ENCODE data around the gene ABCB11. TPM values are rescaled to one million over a fixed set of nuclear protein-coding genes. Genes with fewer than 3 reads are reported as not detected.
"Not testable (repeated sequence)": the region's sequence is repeated elsewhere in the genome, so short reads cannot be mapped to it uniquely, and the experiment has no call there.

Gene ABCB11
- total RNA-seq, 2 experiments from 2014 or later, result not detected

DNA sequence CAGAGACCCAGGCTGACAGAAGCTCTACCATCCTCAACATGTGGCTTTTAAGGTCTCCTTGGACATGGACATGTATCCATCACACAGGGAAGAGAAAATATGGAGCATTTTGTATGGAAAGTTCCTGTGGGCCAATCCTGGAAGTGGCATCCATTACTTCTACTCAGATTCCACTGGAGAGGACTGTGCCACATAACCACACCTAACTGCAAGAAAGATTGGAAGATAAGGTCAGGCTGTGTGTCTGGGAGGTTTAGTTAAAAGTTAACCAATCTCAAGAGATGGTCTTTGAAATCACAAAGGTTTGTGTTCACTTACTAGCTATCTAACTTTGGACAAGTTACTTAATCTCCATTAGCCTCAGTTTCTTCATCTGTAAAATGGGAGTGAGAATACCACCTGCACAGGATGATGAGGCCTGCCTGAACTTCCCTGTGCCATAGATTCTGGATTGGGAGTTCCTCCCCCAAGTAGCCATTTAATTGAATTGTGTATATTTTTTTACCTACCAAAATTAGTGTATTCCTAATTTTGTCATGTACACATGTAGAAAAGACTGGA is 3.9 kb upstream of the ABCB11 start:
- ChIA-PET CTCF (no interaction called here), POLR2A (no interaction called here)
- no peak for DNase-seq
- Mint-ChIP-seq H3K27me3 (no peaks in the 10 kb centered on the region), H3K4me1 (peaks cover 5% of the 10 kb centered on the region), H3K36me3 (ENCODE audit: low read depth) (no peaks in the 10 kb centered on the region), H3K4me3 (no peak overlapping the region), H3K27ac (no peak overlapping the region), H3K9me3 (no peaks in the 10 kb centered on the region)

DNA sequence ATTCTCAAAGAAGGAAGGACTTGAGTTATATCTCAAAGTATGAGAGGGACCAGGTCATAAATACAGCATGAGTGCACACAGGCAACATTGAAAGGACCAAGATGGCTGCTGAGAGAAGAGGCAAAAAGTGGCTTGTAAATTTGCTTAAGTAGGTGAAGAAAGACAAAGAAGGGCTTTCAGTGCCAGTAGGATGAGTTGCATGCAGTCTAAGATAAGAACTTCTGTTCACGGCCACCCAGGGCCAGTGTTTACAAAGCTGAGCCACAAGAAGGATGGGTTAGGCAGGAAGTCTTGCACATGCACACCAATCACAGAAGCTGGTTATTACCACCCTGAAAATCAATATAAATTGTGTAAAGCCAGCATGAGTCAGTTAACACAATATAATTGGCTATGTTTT is 3.1 kb upstream of the ABCB11 start:
- POLR2A ChIA-PET, result no interaction called here
- Mint-ChIP-seq H3K27me3 (no peaks in the 10 kb centered on the region), H3K4me3 (no peak overlapping the region), H3K27ac (no peak overlapping the region), H3K9me3 (no peaks in the 10 kb centered on the region), H3K4me1 (peaks cover 5% of the 10 kb centered on the region), H3K36me3 (ENCODE audit: low read depth) (no peaks in the 10 kb centered on the region)
- no peak for DNase-seq
- CTCF ChIA-PET, result no interaction called here

DNA sequence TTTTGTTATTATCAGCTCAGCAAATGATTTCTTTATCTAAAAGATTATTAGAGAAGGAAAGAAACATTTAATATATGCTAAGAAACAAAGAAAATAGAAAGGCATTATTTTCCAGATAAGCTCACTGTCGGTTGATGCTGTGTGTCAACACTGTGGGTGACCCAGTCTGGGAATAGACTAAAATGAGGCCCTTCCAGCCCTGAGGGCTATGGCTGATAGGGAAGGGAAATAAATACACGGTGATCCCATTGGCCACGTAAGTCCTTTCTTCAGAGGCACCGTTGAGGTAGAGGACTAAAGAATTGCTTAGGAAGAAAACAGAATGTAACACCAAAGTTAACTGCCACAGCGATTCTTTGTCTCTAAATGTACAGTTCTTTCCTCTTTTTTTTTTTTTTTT is 1.8 kb downstream of the ABCB11 start:
- peaks cover 8% of the 10 kb centered on the region for H3K4me1 Mint-ChIP-seq
- H3K27ac Mint-ChIP-seq, result no peak overlapping the region
- ChIA-PET POLR2A (no interaction called here), CTCF (no interaction called here)
- H3K4me3 Mint-ChIP-seq, result no peak overlapping the region
- H3K27me3 Mint-ChIP-seq, result no peaks in the 10 kb centered on the region
- DNase-seq, result no peak
- no peaks in the 10 kb centered on the region for H3K36me3 Mint-ChIP-seq (ENCODE audit: low read depth)
- no peaks in the 10 kb centered on the region for H3K9me3 Mint-ChIP-seq

- ChIA-PET POLR2A (no interaction called here), CTCF (no interaction called here)
- H3K9me3 Mint-ChIP-seq, result no peaks in the 10 kb centered on the region
- no peak overlapping the region for H3K27ac Mint-ChIP-seq
- H3K4me1 Mint-ChIP-seq, result peaks cover 6% of the 10 kb centered on the region
- no peaks in the 10 kb centered on the region for H3K36me3 Mint-ChIP-seq (ENCODE audit: low read depth)
- no peak overlapping the region for H3K4me3 Mint-ChIP-seq
- no peak for DNase-seq
- no peaks in the 10 kb centered on the region for H3K27me3 Mint-ChIP-seq
Measured at GRCh38 chr2:169027234-169027633, 3.9 kb downstream of the ABCB11 start.

- POLR2A ChIA-PET, result no interaction called here
Measured at GRCh38 chr2:169026056-169026455, 5.1 kb downstream of the ABCB11 start.

DNA sequence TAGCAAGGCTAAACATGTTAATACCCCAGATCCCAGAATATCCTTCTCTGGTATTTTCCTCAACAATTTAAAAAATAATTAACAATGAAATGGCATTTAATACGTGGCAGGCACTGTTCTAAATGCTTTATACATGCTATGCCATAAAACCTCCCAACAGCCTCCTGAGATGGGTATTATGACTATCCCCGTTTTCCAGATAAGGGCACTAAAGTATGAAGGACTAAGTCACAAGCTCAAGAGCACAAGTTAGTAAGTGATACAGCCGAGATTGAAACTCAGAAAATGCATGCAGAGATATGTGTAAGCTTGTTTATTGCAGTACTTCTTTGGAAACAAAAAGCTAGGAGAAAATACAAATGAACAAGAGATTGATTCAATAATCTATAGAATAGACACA is 8.0 kb downstream of the ABCB11 start:
- peaks cover 6% of the 10 kb centered on the region for H3K4me1 Mint-ChIP-seq
- no peak overlapping the region for H3K27ac Mint-ChIP-seq
- CTCF ChIA-PET, result no interaction called here

More at GRCh38 chr2:169026056-169026455, 5.1 kb downstream of the ABCB11 start:
- Mint-ChIP-seq H3K27ac (no peak overlapping the region), H3K27me3 (no peaks in the 10 kb centered on the region), H3K9me3 (no peaks in the 10 kb centered on the region), H3K4me3 (no peak overlapping the region), H3K36me3 (ENCODE audit: low read depth) (no peaks in the 10 kb centered on the region), H3K4me1 (peaks cover 6% of the 10 kb centered on the region)
- CTCF ChIA-PET, result no interaction called here
- no peak for DNase-seq

DNA sequence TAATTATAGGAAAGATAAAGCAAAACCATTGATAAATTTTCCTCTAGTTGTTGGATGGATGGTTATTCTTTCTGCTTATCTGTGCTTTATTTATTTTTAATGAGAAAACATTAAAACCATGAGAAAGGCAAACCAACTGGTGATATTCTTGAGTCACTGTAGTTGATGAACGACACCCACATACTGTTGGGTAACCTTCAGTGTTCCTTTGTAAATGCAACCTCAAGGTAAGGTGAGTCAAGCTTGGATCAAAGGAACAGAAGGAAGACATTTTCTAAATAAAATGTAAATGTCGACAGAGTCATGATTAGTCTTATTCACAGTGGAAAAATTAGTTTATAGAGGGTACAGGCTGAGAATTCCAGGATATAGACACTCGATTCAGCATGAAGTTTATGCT is 12.7 kb downstream of the ABCB11 start:
- Mint-ChIP-seq H3K27ac (no peak overlapping the region), H3K4me1 (no peaks in the 10 kb centered on the region), H3K9me3 (no peaks in the 10 kb centered on the region), H3K36me3 (ENCODE audit: low read depth) (no peaks in the 10 kb centered on the region), H3K4me3 (no peak overlapping the region), H3K27me3 (peaks cover 2% of the 10 kb centered on the region)
- ChIA-PET CTCF (interaction anchor here (0.7 kb wide), 1 partner anchor 56 kb away, joined by 3 read pairs; no protein-coding TSS in a partner anchor), POLR2A (no interaction called here)
- no peak for DNase-seq

More for the DNA sequence above, 8.0 kb downstream of the ABCB11 start:
- POLR2A ChIA-PET, result no interaction called here
- Mint-ChIP-seq H3K4me3 (no peak overlapping the region), H3K9me3 (no peaks in the 10 kb centered on the region), H3K36me3 (ENCODE audit: low read depth) (no peaks in the 10 kb centered on the region), H3K27me3 (peaks cover 2% of the 10 kb centered on the region)
- DNase-seq, result no peak

GRCh38 chr2:169015943-169016342 is 15.2 kb downstream of the ABCB11 start:
- Mint-ChIP-seq H3K4me3 (no peak overlapping the region), H3K36me3 (ENCODE audit: low read depth) (no peaks in the 10 kb centered on the region), H3K27ac (no peak overlapping the region), H3K4me1 (peaks cover 2% of the 10 kb centered on the region), H3K27me3 (peaks cover 2% of the 10 kb centered on the region), H3K9me3 (peaks cover 2% of the 10 kb centered on the region)
- no peak for DNase-seq
- ChIA-PET POLR2A (no interaction called here), CTCF (interaction anchor here (0.8 kb wide), 1 partner anchor 76 kb away, joined by 3 read pairs; no protein-coding TSS in a partner anchor)

DNA sequence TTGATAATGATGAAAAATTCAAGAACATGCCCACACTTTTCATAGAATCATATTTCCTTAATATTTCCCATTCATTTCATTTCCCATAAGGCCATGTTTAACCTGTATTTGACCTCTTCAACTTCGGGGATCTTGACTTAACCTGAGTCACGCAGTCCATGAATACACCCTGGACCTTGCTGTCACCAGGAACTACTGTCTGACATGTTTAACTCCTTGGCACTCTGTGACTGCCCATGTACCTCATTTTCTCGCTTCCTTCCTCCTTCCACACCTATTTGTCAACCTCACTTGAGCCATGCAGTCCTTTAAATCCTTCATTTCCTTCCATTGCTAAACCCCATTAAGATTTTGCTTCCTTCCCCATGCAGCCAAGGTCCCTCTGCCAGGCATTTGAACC is 16.3 kb downstream of the ABCB11 start:
- H3K36me3 Mint-ChIP-seq (ENCODE audit: low read depth), result no peaks in the 10 kb centered on the region
- DNase-seq, result no peak
- ChIA-PET POLR2A (no interaction called here), CTCF (no interaction called here)
- peaks cover 2% of the 10 kb centered on the region for H3K9me3 Mint-ChIP-seq
- peaks cover 2% of the 10 kb centered on the region for H3K4me1 Mint-ChIP-seq
- H3K27me3 Mint-ChIP-seq, result peaks cover 2% of the 10 kb centered on the region
- no peak overlapping the region for H3K27ac Mint-ChIP-seq
- H3K4me3 Mint-ChIP-seq, result no peak overlapping the region

DNA sequence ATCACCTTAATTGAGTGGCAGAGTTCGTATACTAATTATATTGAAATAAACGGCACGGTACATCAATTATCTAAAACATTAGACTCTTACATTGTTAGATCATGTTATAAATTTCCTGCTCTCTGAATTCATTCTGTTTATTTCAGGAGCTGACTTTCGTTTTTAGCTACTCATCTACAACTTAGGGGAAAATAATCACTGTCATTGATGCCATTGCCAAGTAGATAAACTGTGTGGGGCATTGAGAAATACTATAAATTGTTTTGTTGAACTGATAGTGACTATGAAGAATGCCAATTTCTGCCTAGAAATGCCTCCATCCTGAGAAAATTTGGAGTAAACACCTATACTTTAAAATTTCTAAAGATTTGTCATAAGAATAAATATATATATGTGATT is 17.5 kb downstream of the ABCB11 start:
- no peak for DNase-seq
- POLR2A ChIA-PET, result no interaction called here
- Mint-ChIP-seq H3K27ac (no peak overlapping the region), H3K9me3 (peaks cover 2% of the 10 kb centered on the region), H3K4me3 (no peak overlapping the region), H3K27me3 (no peaks in the 10 kb centered on the region), H3K36me3 (ENCODE audit: low read depth) (no peaks in the 10 kb centered on the region), H3K4me1 (peaks cover 2% of the 10 kb centered on the region)
- CTCF ChIA-PET, result no interaction called here

DNA sequence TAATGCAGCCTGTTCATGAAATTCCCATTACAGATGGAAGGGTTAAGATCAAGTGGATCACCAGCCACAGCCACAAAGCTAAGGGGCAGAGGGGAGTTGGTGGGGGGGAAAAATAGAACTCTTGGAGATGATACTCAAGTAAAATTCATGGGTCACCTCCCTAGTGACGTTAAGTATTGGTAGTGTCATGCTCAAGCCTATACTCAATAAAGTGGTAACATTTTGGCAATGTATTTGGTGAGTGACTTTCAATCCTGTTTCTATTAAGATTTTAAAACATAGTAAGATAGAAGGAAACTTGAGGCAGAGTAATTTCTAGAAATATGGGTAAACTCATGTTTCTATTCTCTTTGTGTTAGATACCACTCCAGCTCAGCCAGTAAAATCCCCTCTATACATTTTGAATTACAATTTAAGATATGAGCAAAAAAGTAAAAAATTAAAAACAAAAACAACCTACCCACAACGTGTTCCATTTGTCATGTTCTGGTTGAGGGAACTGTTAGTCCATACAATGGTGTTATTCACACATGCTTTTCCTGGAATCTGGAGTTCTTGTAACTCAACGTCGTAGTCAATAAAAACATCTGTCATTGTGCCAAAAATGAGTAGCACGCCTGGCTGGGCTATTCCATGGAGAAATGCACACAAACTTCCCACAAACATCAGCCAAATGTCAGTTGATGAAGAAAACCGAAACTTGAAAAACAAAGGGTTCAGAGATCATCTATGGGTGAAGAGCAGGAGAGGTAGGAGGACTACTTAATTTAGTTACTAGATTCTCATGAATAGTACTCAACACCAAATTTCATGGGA is 18.1 kb downstream of the ABCB11 start:
- ChIA-PET POLR2A (no interaction called here), CTCF (no interaction called here)
- DNase-seq, result no peak
- Mint-ChIP-seq H3K36me3 (ENCODE audit: low read depth) (no peaks in the 10 kb centered on the region), H3K27me3 (no peaks in the 10 kb centered on the region), H3K4me1 (peaks cover 6% of the 10 kb centered on the region), H3K4me3 (no peak overlapping the region), H3K27ac (no peak overlapping the region), H3K9me3 (peaks cover 2% of the 10 kb centered on the region)

DNA sequence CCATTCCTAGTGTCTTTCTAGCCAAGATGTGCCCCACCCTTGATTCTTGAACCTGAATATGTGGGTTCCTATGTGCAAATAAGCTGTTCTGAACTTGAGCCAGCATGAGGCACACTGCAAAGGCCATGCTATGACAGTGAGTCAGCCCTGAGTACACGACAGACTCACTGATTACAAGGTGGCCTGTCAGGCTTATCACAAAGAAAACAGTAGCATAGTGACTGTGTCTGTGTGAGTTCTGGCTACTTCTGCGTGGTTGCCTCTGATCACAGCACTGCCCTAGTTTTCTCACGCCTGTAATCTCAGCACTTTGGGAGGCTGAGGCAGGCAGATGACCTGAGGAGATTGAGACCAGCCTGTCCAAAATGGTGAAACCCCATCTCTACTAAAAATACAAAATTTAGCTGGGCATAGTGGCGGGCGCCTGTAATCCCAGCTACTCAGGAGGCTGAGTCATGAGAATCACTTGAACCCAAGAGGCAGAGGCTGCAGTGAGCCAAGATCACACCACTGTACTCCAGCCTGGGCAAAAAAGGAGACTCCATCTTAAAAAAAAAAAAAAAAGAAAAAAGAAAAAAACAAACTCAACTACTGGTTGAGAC is 18.8 kb downstream of the ABCB11 start:
- DNase-seq; POLR2A ChIA-PET; H3K27me3 Mint-ChIP-seq; H3K27ac Mint-ChIP-seq; CTCF ChIA-PET; H3K36me3 Mint-ChIP-seq (ENCODE audit: low read depth); H3K4me3 Mint-ChIP-seq; H3K9me3 Mint-ChIP-seq: not testable (repeated sequence)
- H3K4me1 Mint-ChIP-seq, result peaks cover 11% of the 10 kb centered on the region

DNA sequence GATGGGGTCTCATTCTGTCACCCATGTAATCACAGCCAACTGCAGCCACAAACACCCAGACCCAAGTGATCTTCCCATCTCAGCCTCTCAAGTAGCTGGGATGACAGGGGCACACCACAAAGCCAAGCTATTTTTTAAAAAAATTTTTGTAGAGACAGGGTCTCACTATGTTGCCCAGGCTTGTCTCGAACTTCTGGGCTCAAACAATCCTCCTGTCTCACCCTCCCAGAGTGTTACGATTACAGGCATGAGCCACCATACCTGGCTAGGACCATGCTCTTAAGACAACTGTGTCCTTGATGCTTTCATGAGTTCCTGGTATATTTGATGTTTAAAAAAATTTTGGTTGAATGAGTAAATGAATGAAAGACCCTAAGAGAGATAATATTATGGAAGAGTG is 19.4 kb downstream of the ABCB11 start:
- Mint-ChIP-seq H3K4me1 (peaks cover 12% of the 10 kb centered on the region), H3K27me3 (no peaks in the 10 kb centered on the region), H3K4me3 (no peak overlapping the region), H3K27ac (no peak overlapping the region), H3K9me3 (peaks cover 2% of the 10 kb centered on the region), H3K36me3 (ENCODE audit: low read depth) (no peaks in the 10 kb centered on the region)
- POLR2A ChIA-PET, result no interaction called here
- CTCF ChIA-PET, result no interaction called here
- DNase-seq, result no peak

All from activated CD4-positive, alpha-beta memory T cell treated with anti-CD3 and anti-CD28 coated beads, Interleukin-2, amount 10 ng/mL, durations not matched to agents 7 days and 5 days (primary cell).